H1 (cell line): ENCODE measurements around the gene FBLN2. TPM values are rescaled to one million over a fixed set of nuclear protein-coding genes. Genes with fewer than 3 reads are reported as not detected.

ENCODE experiments used
- CHD7 ChIP-seq: fragments of 300-600 bp; sonication (generic); IDR thresholded peaks from 2 replicates; pipeline ENCODE4 v1.7.1; 2012; ENCODE audit warnings: low read length, moderate library complexity, mild to moderate bottlenecking, inconsistent platforms; ENCODE audit not compliant: insufficient replicate concordance
- CREB1 ChIP-seq: IDR thresholded peaks from 2 replicates; pipeline ENCODE4 v1.6.1; 2012; ENCODE audit warnings: inconsistent platforms
- CTCF ChIP-seq, 3 experiments: IDR thresholded peaks; 1 replicate in 2 of 3; 2 replicates in 1 of 3; pipeline versions ENCODE4 v1.5.1 to v1.6.1; 2011; ENCODE audit warnings: low read length in 3 of 3, mild to moderate bottlenecking in 3 of 3, inconsistent platforms in 2 of 3, low read depth in 1 of 3, moderate library complexity in 1 of 3; ENCODE audit not compliant: insufficient read depth in 1 of 3; ENCODE audit errors: control extremely low read depth in 1 of 3
- JUND ChIP-seq: IDR thresholded peaks from 2 replicates; pipeline ENCODE4 v1.6.1; 2011; ENCODE audit warnings: mild to moderate bottlenecking, improper control_type of control experiment, low read length
- MAX ChIP-seq: IDR thresholded peaks from 2 replicates; pipeline ENCODE4 v1.6.1; 2012; ENCODE audit warnings: inconsistent platforms
- polyA plus RNA-seq, 7 experiments: library from polyadenylated mRNA; depleted of rRNA in 3 of 7; stranded (reverse) in 5 of 7; unstranded in 2 of 7; fragments of >200 nt in 5 of 7; fragments of 200-250 nt in 2 of 7; gene quantifications; 1 replicate in 5 of 7; 2 replicates in 1 of 7; 4 replicates in 1 of 7; pipeline versions ENCODE4 v1.2.1 to v1.2.3, GENCODE V29; 2011 to 2013; ENCODE audit warnings: missing spikeins in 2 of 7, mixed read lengths in 2 of 7
- total RNA-seq: library from RNA; stranded (reverse); fragmentation: NEBNext Ultra II Directional; extraction: Animal tissue kit (Norgen Biotek cat#: 25700); gene quantifications from 2 replicates; pipeline ENCODE4 v1.2.1, GENCODE V29; 2021

The FBLN2 gene
- total and polyA plus RNA-seq, 2 of the 8 experiments (the other 6 are each of a cell fraction or from before 2014, with no cell fraction given): 17.4 to 24.2 TPM

GRCh38 chr3:13556917-13557316 is 8.0 kb downstream of the FBLN2 start (continued):
- TF ChIP-seq CHD7: no peak
- TF ChIP-seq CTCF (IDR thresholded peaks at IDR 0.05; ENCODE audit: control extremely low read depth in 1 of 3, insufficient read depth in 1 of 3, low read depth in 1 of 3, low read length in 3 of 3): no peak
- 0 out of 2 replicates have a peak, but pooled peaks have one; percentile 12 for TF ChIP-seq MAX
- no peak for TF ChIP-seq CREB1
- no peak for TF ChIP-seq JUND
